HG03565 (cell line): ENCODE results near the gene INHBA.

Experiments
- ATAC-seq: cut with Tn5 transposase; IDR thresholded peaks from one replicate; pipeline ENCODE4 v1.9.1; 2021; ENCODE audit warnings: mild to moderate bottlenecking, moderate library complexity; ENCODE audit not compliant: unreplicated experiment

The INHBA gene

GRCh38 chr7:41711283-41712064 lies 8.6 kb upstream of the INHBA start:
- no peak for ATAC-seq

- no peak for ATAC-seq
Measured at GRCh38 chr7:41710838-41711237, 7.9 kb upstream of the INHBA start.

- ATAC-seq, result no peak
Measured at GRCh38 chr7:41709621-41710020, 6.7 kb upstream of the INHBA start.

GRCh38 chr7:41708581-41709358 lies 5.9 kb upstream of the INHBA start:
- ATAC-seq, result no peak

GRCh38 chr7:41706228-41706930 lies 3.5 kb upstream of the INHBA start:
- ATAC-seq, result no peak

- peak; percentile 97 for ATAC-seq
Measured at GRCh38 chr7:41705109-41705901, 2.4 kb upstream of the INHBA start.

- ATAC-seq, result no peak
Measured at GRCh38 chr7:41701068-41701941, 1.6 kb downstream of the INHBA start.

GRCh38 chr7:41700044-41700471 lies 2.8 kb downstream of the INHBA start:
- ATAC-seq, result no peak

- no peak for ATAC-seq
Measured at GRCh38 chr7:41699516-41699915, 3.4 kb downstream of the INHBA start.

- ATAC-seq, result no peak
Measured at GRCh38 chr7:41698726-41699125, 4.2 kb downstream of the INHBA start.

GRCh38 chr7:41698114-41698513 lies 4.8 kb downstream of the INHBA start:
- ATAC-seq, result no peak

- peak; percentile 47 for ATAC-seq
Measured at GRCh38 chr7:41696323-41696916, 6.5 kb downstream of the INHBA start.

GRCh38 chr7:41695661-41696322 lies 7.1 kb downstream of the INHBA start:
- no peak for ATAC-seq

GRCh38 chr7:41694495-41694894 lies 8.4 kb downstream of the INHBA start:
- ATAC-seq, result no peak

- no peak for ATAC-seq
Measured at GRCh38 chr7:41693150-41693997, 9.5 kb downstream of the INHBA start.

- no peak for ATAC-seq
Measured at GRCh38 chr7:41692251-41692650, 10.6 kb downstream of the INHBA start.

- no peak for ATAC-seq
Measured at GRCh38 chr7:41691286-41692190, 11.4 kb downstream of the INHBA start.
